ENCODE measurements around the gene RBM14.

GRCh38 chr11:66624450-66624849 lies 8.0 kb downstream of the RBM14 start:
- TF ChIP-seq CTCF (IDR thresholded peaks at IDR 0.05), result no peak
- TF ChIP-seq POLR2A (IDR thresholded peaks at IDR 0.05), result no peak
